Stimulated activated CD8-positive, alpha-beta memory T cell treated with anti-CD3 and anti-CD28 coated beads, Interleukin-4, amount 100 ng/mL, for 1 hour (primary cell): Measurements from ENCODE around the gene ORMDL2.
"Not testable (repeated sequence)": the region's sequence is repeated elsewhere in the genome, so short reads cannot be mapped to it uniquely, and the experiment has no call there.

Source experiments
- DNase-seq, 2 donors: peaks; one replicate each; pipeline ENCODE4 v3.0.0-alpha.2; 2020; ENCODE audit warnings: low read depth in 2 of 2, low spot score in 1 of 2

The ORMDL2 gene

GRCh38 chr12:55852740-55853139 is 34.9 kb downstream of the ORMDL2 start:
- no peak for DNase-seq

GRCh38 chr12:55861396-55861795 is 43.6 kb downstream of the ORMDL2 start:
- DNase-seq: no peak

GRCh38 chr12:55861871-55862270 is 44.0 kb downstream of the ORMDL2 start:
- no peak for DNase-seq

GRCh38 chr12:55862286-55862685 is 44.4 kb downstream of the ORMDL2 start:
- DNase-seq: no peak

DNA sequence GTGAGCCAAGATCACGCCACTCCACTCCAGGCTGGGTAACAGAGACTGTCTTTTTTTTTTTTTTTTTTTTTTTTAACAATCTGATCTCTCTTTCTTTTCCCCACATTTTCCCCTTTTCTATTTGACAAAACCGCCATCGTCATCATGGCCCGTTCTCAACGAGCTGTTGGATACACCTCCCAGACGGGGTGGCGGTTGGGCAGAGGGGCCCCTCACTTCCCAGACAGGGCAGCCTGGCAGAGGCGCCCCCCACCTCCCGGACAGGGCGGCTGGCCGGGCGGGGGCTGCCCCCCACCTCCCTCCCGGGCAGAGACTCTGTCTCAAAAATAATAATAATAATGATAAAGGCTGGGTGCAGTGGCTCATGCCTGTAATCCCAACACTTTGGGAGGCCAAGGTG is 45.1 kb downstream of the ORMDL2 start:
- DNase-seq: not testable (repeated sequence)

DNA sequence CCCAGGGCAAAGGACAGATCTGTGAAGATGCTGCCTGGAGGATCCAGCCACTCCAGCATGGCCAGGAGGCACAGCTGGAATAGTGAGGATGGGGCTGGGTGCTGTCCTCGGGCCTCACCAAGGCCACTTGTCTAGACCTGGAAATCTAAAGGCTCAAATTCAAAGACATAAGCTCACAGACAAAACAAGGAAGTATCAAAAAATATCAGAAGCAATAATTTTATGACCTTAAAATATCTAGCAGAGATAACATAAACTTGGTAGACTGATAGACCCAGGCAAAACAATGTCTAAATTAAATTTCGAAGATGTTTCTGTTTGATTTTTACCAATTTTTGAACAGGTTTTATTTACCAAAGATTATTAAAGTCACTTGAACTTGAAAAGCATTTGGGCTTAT is 47.5 kb downstream of the ORMDL2 start:
- DNase-seq: no peak

GRCh38 chr12:55866454-55867004 is 48.7 kb downstream of the ORMDL2 start:
- DNase-seq: not testable (repeated sequence)
